GM12872 (cell line): ENCODE measurements around the gene COLEC11.

ENCODE experiments used
- CTCF ChIP-seq: IDR thresholded peaks from 3 replicates; pipeline ENCODE4 v1.5.1; 2011; ENCODE audit warnings: low read depth, mild to moderate bottlenecking, low read length, moderate library complexity; ENCODE audit not compliant: insufficient read depth

COLEC11 gene

GRCh38 chr2:3610881-3611505 lies 16.1 kb downstream of the COLEC11 start:
- TF ChIP-seq CTCF = no peak

GRCh38 chr2:3611589-3611988 lies 16.7 kb downstream of the COLEC11 start:
- no peak for TF ChIP-seq CTCF

- no peak for TF ChIP-seq CTCF
Measured at GRCh38 chr2:3612639-3613523, 18.0 kb downstream of the COLEC11 start.

- TF ChIP-seq CTCF = no peak
Measured at GRCh38 chr2:3613524-3613905, 18.6 kb downstream of the COLEC11 start.

- TF ChIP-seq CTCF = no peak
Measured at GRCh38 chr2:3617198-3617890, 22.4 kb downstream of the COLEC11 start.

GRCh38 chr2:3618367-3618766 lies 23.5 kb downstream of the COLEC11 start:
- no peak for TF ChIP-seq CTCF

- no peak for TF ChIP-seq CTCF
Measured at GRCh38 chr2:3619033-3619432, 24.1 kb downstream of the COLEC11 start.
